HG02840 (cell line): Measurements from ENCODE around the gene KCNJ1.

Experiments used
- ATAC-seq: cut with Tn5 transposase; IDR thresholded peaks from one replicate; pipeline ENCODE4 v1.9.1; 2021; ENCODE audit warnings: mild to moderate bottlenecking, moderate library complexity, moderate number of reproducible peaks; ENCODE audit not compliant: unreplicated experiment, low FRiP score

The KCNJ1 gene

DNA sequence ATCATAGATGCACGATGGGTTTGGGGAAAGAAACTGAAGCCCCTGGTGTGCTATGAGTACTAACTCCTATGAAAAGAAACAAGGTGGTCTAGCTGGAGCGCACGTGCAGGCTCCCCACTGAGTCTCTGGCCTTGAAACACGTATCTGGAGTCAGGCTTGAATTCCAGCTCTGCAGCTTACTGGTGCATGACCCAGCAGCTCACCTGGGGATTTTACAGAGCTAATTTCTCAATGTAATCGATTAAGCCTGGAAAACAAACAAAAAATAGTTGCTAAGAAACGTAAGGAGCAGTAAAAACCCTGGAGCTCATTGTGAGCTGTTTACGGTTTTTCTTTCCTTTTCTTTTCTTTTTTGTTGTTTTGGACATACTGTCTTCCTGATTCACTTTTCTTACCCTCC is 12.3 kb downstream of the KCNJ1 start:
- no peak for ATAC-seq

DNA sequence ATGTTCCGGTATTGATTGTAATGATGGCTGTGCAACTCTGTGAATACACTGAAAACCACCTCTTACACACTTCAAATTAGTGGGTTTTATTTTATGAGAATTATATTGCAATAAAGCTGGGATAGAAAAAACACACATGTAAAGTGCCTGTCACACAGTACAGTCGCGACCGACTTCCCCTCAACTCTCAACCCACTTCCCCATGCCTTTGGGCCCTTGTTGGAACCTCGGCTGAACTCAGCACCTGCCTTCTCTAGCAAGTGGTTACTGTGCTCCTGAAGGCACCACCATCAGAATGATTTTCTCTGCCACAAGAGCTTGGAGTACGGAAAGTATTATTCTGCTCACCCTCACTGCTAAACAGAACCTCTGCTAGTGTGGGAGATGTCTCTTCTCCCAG is 13.5 kb downstream of the KCNJ1 start:
- ATAC-seq = no peak

DNA sequence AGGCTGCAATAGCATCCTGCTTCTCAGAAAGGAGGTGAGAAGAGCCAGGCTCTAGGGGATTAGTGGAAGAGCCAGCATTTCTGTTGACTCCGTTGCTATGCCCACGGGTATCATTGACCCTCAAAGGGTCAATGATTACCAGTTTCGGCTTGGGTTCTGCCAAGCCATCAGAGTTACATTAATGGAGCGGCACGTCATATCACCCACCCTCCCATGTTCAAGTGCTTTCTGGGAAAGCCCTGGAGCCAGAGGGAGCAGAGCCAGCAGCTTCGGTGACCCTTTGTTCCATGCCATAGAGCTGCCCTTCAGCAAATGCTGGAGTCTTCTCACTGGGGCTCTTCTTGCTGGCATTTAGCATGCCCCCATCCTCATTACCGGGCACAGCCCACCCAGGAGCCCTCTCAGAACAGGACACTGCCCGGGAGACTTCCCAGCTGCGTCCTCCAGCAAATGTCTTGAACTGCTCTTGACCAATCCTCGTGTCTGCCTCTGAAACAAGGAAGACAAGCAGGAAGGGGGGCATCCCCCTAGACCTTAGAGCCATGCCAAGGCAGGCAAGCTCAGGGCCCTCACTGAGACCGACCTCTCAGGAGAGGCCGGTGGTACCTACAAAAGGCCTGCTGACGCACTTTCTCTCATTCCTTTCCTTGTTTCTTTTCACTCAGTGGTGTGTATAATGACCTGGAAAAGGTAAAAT is 14.6 kb downstream of the KCNJ1 start:
- ATAC-seq = no peak

DNA sequence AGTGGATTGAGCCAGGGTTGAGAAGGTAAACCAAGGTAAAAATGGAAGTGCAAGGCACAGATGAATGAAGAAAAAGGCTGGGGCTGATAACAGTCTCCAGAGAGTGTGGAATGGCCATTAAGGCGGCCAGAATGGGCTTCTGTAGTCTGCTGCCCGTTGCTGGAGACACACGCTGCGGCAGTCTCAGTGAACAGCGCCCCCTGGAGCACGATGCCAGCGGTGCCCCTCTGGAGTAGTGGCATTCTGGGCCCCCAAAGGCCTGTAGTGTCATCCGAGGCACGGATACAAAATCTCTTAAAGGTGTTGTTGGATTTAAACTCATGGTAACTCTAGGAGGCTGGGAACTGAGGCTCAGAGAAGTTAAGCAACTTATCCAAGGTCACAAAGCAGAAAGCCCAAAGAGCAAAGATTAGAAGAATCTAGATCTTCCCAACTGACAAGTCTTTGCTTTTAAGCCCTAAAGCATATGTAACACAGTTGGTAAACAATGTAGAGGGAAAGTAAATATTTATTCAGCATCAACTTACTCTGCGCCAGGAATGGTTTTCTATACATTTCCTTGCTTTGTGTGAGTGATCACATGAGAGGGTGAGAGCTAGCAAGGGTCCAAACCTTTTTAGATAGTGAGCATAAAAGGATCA is 18.2 kb downstream of the KCNJ1 start:
- peak; percentile 73 for ATAC-seq

DNA sequence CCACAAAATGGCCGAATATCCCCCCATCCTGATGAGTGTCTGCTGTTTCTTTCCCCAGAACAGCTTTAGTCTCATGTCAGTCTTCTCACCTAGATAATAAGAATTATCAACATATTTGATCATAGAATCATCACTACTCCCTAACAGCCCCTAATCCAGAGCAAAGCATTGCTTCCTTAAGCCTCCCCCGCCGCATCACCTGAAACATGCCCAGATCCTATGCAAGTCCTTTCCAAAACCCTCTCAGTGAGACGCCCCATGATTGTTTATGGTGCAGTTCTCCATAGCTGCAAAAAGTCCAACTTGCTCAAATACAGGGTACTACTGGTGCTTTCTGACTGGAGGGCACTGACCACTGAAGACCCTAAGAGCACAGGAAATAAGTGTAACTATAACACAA is 20.1 kb downstream of the KCNJ1 start:
- no peak for ATAC-seq

DNA sequence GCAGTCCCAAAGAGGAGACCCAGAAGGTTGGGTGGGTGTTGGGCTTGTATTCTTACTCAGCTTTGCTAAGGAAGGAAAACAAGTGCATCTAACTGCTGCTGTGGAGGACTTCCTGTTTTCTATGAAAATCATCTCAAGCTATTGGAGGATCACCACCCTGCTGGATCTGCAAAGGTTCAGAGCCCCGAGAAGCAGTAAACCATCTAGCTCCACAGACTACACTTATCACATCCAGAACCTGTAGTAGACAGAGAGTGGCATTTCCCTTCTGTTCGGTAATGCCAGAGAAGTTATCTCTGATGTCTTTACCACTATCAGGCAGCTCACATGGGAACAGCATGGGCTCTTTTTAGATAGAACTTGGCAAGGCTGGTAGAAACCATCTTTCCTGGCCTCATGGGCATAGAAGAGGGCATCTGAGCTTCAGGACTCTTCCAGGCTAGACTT is 21.7 kb downstream of the KCNJ1 start:
- no peak for ATAC-seq

DNA sequence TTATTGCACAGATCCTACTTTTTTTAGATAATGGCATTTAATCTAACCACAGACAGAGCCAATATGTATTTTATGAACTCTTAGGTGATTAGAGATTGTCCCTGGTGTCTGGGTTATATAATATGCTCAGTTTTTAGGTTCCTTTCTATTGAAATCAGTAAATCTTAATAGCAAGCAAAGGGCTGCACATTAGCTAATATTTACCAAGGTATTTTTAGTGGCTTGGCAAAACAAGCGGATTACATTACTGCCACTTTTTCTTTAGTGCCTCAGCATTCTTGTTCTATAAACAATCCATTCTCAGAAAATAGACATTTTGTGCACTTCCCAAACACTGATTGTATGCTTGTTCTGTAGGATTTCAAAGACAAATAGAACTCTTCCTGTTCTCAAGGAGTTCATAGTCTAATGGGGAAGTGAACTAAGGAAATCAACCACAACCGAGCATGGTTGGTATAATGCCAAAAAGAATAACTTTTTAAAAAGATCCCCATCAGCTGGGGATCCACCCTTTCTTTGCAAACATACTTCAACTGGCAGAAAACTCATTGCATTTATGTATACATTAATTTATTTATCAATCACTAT is 23.8 kb downstream of the KCNJ1 start:
- no peak for ATAC-seq

DNA sequence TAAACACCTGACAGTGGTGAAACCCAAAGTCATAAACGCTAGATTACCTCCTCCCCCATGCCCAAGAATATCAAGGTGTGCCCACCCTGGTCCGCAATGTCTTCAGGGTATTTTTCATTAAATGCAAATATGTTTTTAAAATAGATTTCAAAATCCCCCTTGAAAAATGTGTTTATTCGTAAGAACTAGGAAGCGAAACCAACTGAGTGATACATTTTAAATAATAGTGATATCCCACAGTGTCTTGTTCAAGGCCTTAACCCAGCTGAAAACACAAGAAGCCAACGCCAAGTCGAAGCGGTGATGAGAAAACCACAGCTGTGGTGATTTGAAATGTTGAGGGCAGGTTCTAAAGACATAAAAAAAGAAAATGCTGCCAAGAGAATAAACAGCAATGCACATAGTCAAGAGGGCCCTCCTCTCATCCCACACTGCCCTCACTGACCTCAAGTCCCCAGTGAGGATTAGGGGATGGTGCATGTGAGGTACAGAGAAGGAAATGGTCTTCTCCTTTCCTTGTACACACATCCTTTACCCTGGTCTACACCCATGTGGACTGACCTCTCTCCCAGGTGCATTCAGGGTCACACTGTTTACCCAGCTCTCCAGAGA is 25.5 kb downstream of the KCNJ1 start:
- peak; percentile 54 for ATAC-seq

DNA sequence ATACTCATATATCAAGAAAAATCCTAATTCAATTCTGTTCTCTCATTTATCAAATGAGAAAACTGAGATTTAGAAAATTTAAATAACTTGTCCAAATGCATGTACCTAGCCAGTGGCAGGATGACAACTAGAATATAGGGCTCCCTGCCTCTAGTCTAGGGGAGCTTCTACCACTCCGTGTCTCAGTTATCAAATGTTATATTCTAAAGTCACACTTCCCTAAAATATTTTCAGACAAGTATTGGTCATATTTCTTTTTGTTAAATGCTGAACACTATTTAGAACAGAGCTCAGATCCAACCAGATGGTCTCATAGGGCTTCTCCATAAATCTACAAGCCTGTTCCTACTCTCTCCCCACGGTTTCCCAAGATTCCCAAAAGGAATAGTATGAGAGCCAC is 26.3 kb downstream of the KCNJ1 start:
- no peak for ATAC-seq

DNA sequence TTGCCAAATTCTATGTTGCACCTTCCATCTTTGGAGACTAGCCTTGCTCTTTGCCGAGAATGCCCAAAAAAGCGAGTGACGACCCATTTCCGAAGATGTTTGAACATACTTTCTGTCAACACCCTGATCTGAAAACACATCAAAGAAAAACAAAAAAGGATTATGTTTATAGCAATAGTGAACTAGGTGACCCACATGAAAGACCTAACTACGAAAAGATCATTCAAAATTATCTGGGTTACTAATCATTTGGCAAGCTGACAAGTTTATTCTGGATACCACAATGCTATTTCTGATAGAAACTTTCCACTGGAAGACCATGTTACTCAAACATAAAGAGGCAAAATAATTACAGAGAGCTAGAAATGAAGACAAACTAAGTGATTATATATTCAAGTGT is 27.0 kb downstream of the KCNJ1 start:
- ATAC-seq = no peak

DNA sequence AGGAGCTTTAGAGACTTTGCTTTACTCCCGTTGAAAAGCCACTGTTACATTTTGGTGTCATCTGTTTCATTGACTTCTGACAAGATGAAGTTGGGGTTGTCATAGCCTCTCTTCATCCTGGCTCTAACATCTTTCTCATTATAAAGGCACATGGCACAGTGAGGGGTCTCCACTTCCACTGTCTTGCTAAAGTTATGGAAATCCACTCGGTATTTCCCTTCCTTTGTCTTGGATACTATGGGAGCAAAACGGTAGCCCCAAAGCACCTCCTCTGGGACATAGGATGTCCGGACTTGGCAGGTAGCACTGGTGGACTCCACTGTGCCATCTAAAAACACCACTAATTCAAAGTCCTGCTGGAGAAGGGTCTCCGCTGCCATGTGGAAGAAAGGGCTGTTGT is 28.0 kb downstream of the KCNJ1 start:
- ATAC-seq = no peak

DNA sequence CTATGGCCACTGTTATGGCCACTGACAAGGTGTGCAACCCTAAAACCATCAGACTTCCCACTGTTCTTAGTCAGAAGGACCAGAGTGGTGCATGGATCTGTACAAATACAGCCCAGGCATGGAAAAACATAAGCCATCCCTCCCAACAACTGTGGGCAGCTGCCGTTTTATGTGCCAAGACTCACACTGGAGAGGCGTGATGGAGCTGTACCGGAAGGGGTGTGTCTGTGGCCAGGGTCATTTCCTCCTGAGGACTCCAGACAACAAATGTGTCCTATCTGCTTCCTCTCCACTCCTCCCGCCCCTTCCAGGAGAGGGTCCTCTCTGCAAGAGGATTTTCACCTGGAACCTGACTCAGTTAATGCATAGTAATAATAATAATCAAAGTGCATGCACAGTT is 29.5 kb downstream of the KCNJ1 start:
- ATAC-seq = no peak

DNA sequence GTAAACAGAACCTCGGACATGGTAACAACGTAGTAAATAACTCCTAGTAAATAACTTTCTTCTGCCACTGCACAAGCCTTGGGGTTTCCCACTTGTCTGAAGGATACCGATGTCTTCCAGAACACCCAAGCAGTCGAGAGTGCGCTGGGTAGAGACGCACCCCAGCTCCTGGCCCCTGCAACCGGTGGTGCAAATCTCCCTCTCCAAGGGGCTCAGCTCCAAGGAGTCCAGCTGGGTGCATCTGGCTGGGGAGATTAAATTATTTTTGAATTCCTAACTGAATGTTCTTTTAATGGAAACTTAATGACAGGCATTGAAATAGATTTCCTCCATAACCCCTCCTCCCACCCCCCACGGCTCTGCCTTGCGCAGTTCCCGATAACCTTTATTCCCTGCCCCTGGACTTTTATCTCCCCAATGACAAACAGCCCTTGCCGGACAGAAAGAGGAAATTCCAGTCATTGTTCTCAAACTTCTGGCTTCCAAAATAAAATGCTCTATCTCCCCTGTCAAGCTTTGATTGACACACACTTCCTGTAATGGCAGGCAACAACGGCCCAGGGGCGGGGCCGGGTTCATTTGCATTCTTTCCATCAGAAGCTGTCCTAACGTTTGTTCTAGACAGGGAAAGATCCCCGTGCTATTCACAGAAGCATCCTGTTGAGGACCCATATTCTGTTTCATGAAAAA is 31.2 kb downstream of the KCNJ1 start:
- ATAC-seq = no peak

DNA sequence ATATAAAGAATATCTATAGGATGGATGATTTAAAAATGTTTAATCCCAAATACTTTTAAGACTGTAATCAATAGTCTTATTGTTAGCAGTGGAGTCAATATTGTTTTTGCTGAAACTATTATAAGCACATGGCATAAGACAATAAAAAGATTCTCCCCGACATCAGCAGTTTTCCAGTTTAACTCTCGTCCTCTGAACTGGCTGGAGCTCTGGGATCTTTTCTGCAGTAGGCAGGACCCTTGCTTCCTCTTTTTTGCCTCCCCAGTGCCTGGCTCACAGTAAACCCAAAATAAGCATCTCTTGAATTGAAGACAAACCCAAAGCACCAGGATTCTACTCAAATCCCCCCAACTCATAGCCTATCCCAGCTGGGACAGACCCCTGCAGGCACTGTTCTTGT is 32.9 kb downstream of the KCNJ1 start:
- no peak for ATAC-seq

DNA sequence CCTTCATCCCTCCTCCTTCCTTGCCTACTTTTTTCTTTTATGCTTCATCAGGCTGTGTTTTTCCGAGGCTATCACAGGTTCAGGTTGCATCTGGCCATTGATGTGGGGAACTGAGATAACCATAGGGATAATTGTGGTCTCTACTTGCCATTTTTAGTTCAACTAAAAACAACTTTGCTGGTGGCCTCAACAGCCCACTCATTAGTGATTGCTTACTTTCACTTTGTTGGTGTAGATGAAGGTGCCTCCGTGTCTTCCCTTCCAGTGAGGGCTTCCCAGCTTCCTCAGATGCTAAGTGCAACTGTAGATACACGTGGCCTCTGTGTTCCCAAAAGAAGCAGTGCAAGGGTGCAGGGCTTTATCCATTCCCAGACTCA is 35.0 kb downstream of the KCNJ1 start:
- no peak for ATAC-seq

DNA sequence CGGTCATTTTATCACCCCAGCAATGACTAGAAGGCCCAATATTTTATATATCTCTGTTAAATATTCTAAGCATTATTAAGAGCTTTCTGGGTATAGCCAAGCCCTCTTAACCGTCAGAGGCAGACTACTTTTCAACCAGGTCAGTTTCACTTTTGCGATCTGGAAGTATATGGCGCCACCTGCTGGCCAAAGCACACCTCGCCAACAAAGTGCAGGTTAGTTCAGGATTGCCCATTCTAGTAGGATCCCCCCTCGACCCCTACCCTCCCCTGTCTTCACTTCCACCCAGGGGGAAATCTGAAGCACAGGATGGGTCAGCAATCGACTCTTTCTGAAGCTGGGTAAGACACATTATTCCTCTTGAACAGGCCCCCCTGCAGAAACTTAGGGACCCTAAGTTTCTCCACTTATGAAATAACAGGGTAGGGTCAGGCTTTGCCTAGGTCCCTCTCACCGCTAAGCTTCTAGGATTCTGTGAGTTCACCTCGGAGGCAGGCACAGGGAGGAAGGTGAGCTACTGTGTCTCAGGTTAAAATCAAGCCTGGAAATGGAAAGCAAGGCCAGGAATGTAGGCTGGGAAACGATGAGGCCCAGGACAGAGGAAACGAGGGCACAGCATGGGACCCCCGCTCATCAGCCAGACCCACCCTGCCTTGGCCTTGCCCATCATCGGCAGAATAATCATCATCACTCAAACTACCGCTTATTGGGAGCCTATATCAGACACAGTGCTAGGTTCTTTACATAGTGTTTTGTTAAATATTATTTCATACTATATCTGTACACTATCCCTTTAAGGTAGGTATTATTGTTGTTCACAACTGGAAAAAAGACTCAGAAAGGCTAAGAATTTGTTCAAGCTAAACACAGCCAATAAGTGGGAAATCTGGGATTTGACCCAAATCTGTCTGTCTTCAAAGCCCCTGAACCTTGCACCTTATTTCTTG is 35.6 kb downstream of the KCNJ1 start:
- ATAC-seq = peak; percentile 69

DNA sequence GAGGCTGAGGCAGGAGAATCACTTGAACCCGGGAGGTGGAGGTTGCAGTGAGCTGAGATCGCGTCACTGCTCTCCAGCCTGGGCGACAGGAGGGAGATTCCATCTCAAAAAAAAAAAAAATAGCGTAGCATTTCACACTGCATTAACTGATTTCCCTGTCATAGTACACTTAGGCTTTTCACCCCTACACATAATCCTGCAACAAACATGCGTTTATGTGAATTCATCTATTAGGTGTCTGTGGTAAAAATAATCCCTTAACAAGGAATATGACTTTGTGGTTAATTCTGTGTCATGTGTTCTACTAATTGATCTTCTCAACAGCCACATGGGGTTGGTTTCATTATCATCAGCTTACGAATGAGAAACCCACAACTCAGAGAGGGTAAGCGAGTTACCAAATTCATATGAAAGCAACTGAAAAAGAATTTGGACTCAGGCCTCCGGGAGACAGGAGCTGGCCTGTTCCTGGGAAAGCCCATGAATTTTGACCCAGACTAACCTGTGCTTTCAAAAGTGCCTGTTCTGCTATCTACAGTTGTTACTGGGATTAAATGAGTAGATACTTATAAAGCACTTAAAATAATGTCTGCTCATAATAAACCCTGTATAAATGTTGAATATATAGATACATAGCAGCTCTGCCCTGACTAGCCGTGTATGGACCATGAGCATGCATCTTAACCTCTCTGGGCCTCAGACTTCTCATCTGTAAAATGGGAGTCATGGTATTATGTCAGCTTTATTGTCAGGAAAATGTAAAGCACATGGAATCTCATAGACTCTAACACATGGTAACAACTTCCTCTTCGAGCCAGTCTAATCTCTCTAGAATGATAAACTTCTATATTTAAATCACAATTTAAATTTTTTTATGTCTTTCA is 36.6 kb downstream of the KCNJ1 start:
- ATAC-seq = peak; percentile 22

DNA sequence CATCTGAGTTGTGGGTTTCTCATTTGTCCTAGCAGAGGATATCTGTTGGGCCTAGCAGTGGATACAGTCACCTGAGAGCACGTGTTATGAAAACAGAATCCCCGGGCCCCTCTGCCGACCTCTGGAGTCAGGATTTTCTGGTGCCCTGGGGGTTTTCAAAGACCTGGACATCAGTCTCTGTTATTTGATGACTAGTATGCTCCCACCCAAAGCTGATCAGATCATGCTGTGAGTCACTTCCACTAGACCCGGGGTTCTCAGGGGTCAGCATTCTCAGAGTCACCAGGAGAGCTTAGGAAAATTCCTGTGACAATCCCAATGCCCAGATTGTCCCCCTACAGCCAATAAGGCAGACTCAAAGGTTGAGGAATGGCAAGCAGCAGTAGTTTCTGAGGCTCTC is 38.7 kb downstream of the KCNJ1 start:
- no peak for ATAC-seq
